Measurements from ENCODE around the gene ADM2. TPM values are rescaled to one million over a fixed set of nuclear protein-coding genes. Genes with fewer than 3 reads are reported as not detected.

The ADM2 gene
- total RNA-seq, 1 donor from 2014 or later, result 3.7 TPM

- FAIRE-seq, result no peak
- Histone ChIP-seq H3K36me3 (ENCODE audit: control insufficient read depth, insufficient read depth, low read length) (peaks cover 17% of the 10 kb centered on the region), H3K27me3 (ENCODE audit: control insufficient read depth, insufficient read depth, low read length) (no peaks in the 10 kb centered on the region), H3K4me3 (ENCODE audit: low read depth, low read length) (no peak overlapping the region)
- DNase-seq (ENCODE audit: low read depth), result no peak
- TF ChIP-seq, protein P1, sequence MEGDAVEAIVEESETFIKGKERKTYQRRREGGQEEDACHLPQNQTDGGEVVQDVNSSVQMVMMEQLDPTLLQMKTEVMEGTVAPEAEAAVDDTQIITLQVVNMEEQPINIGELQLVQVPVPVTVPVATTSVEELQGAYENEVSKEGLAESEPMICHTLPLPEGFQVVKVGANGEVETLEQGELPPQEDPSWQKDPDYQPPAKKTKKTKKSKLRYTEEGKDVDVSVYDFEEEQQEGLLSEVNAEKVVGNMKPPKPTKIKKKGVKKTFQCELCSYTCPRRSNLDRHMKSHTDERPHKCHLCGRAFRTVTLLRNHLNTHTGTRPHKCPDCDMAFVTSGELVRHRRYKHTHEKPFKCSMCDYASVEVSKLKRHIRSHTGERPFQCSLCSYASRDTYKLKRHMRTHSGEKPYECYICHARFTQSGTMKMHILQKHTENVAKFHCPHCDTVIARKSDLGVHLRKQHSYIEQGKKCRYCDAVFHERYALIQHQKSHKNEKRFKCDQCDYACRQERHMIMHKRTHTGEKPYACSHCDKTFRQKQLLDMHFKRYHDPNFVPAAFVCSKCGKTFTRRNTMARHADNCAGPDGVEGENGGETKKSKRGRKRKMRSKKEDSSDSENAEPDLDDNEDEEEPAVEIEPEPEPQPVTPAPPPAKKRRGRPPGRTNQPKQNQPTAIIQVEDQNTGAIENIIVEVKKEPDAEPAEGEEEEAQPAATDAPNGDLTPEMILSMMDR (IDR thresholded peaks at IDR 0.05; ENCODE audit: insufficient read depth, low read length, severe bottlenecking), result no peak
These were observed 41.0 kb downstream of the ADM2 start for GRCh38 chr22:50522208-50522805.

- H3K36me3 ChIP-seq (ENCODE audit: control insufficient read depth, insufficient read depth, low read length), result peaks cover 14% of the 10 kb centered on the region
These were observed 41.6 kb downstream of the ADM2 start for GRCh38 chr22:50522806-50523438.

DNA sequence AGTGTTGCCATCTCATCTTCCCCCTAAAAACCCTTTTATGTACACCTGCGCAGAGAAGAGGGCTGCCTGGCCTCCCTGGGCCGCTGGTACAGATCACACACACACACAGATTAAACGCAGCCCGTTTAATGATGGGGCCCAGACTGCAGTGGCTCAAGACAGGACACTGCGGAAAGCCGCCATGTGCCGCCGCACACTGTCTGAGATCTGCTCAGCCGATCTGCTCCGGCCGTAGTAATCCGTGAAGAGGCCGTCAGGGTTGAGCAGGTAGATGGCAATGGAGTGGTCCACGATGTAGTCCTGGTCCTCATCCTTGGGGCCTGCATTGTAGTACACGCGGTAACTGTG, 42.1 kb downstream of the ADM2 start:
- no peak for FAIRE-seq
- H3K27me3 ChIP-seq (ENCODE audit: control insufficient read depth, insufficient read depth, low read length), result no peaks in the 10 kb centered on the region
- H3K4me3 ChIP-seq (ENCODE audit: low read depth, low read length), result no peak overlapping the region
- TF ChIP-seq, protein P1 (IDR thresholded peaks at IDR 0.05; ENCODE audit: insufficient read depth, low read length, severe bottlenecking), result no peak
- no peak for DNase-seq (ENCODE audit: low read depth)
- peaks cover 13% of the 10 kb centered on the region for H3K36me3 ChIP-seq (ENCODE audit: control insufficient read depth, insufficient read depth, low read length)

More at GRCh38 chr22:50522806-50523438, 41.6 kb downstream of the ADM2 start:
- TF ChIP-seq, protein P1 (IDR thresholded peaks at IDR 0.05; ENCODE audit: insufficient read depth, low read length, severe bottlenecking), result no peak
- H3K4me3 ChIP-seq (ENCODE audit: low read depth, low read length), result no peak overlapping the region
- FAIRE-seq (no peak), DNase-seq (ENCODE audit: low read depth) (no peak)
- H3K27me3 ChIP-seq (ENCODE audit: control insufficient read depth, insufficient read depth, low read length), result no peaks in the 10 kb centered on the region

DNA sequence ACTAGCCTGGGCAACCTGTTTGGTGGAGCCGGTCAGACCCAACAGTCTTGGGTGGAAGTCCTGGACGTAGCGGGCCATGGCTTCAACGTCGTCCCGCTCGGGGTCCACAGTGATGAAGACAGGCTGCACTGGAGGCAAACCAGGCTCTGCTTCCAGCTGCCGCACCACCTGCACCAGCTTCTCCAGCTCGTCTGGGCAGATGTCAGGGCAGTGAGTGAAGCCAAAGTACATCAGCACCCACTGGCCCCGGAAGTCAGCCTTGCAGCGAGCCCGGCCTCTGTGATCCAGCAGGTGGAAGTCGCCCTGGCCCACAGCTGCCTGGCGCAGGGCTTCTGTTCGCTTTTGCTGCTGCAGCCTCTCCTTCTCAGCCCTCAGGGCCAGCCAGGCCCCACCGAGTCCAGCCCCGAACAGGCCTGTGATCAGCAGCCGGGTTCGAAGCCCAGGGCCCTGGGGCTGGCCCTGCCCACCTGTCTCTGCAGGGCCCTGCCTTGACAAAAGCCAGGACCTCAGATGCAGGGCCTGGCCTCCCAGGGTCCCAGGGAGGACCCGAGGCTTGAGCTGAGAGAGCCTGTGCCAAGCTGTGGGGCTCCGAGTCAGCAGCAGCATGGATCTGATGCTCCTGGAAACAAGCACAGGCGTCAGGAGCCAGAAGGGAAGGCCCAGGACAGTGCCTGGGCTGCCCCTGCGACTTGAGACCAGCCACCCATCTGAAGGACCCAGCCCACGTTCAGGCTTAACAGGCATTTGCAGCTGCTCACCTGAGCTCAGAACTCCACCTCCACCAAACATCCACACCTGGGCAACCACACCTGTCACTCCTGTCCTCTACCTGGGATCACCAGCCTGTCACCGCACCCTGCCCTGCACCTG, 42.7 kb downstream of the ADM2 start:
- FAIRE-seq, result peak; percentile 58
- DNase-seq (ENCODE audit: low read depth), result no peak
- peaks cover 16% of the 10 kb centered on the region for H3K36me3 ChIP-seq (ENCODE audit: control insufficient read depth, insufficient read depth, low read length)
- peak overlapping the region; percentile 79 for H3K4me3 ChIP-seq (ENCODE audit: low read depth, low read length)
- no peaks in the 10 kb centered on the region for H3K27me3 ChIP-seq (ENCODE audit: control insufficient read depth, insufficient read depth, low read length)
- TF ChIP-seq, protein P1 (IDR thresholded peaks at IDR 0.05; ENCODE audit: insufficient read depth, low read length, severe bottlenecking), result no peak

DNA sequence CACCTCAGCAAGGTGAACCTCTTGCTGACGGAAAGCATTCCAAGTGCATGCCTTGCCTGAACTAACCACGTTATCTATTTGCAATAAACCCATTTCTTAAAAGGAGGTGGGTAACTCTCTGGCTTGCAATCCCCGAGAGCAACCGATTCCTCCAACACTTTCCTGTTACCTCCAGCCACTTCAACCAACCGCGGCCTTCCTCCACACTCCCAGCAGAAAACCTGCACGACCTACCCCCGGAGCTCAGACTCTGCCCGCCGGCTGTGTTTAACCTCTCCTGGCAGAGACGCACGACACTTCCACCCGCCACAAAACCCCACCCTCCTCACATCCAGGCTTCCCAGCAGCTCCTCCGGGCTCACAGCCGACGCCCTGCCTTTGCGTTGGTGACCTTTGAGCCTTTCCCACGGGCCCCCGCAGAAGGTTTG, 43.3 kb downstream of the ADM2 start:
- TF ChIP-seq, protein P1 (IDR thresholded peaks at IDR 0.05; ENCODE audit: insufficient read depth, low read length, severe bottlenecking), result no peak
- FAIRE-seq (no peak), DNase-seq (ENCODE audit: low read depth) (no peak)

More for the DNA sequence above, 43.3 kb downstream of the ADM2 start:
- Histone ChIP-seq H3K27me3 (ENCODE audit: control insufficient read depth, insufficient read depth, low read length) (no peaks in the 10 kb centered on the region), H3K4me3 (ENCODE audit: low read depth, low read length) (peak overlapping the region; percentile 79), H3K36me3 (ENCODE audit: control insufficient read depth, insufficient read depth, low read length) (peaks cover 18% of the 10 kb centered on the region)
